Measurements from ENCODE around the gene SLC2A11.
"Not testable (repeated sequence)": the region's sequence is repeated elsewhere in the genome, so short reads cannot be mapped to it uniquely, and the experiment has no call there.

The SLC2A11 gene

GRCh38 chr22:23849009-23850006, 8.4 kb upstream of the SLC2A11 start:
- H3K27ac Mint-ChIP-seq, result no peak overlapping the region
- peak; percentile 88 for ATAC-seq
- no peaks in the 10 kb centered on the region for H3K36me3 Mint-ChIP-seq
- peak; percentile 94 for DNase-seq (ENCODE audit: low spot score in 2 of 2)
- H3K4me1 Mint-ChIP-seq, result peaks cover 5% of the 10 kb centered on the region
- H3K4me3 Mint-ChIP-seq, result peak overlapping the region; percentile 40
- no peaks in the 10 kb centered on the region for H3K9me3 Mint-ChIP-seq

GRCh38 chr22:23850136-23850611, 7.5 kb upstream of the SLC2A11 start:
- Mint-ChIP-seq H3K4me1 (no peaks in the 10 kb centered on the region), H3K27ac (no peak overlapping the region), H3K36me3 (no peaks in the 10 kb centered on the region), H3K9me3 (no peaks in the 10 kb centered on the region), H3K4me3 (peak overlapping the region; percentile 40)
- ATAC-seq, result no peak
- DNase-seq (ENCODE audit: low spot score in 2 of 2), result no peak

GRCh38 chr22:23856721-23857605, 712 bp upstream of the SLC2A11 start:
- Mint-ChIP-seq H3K9me3 (no peaks in the 10 kb centered on the region), H3K36me3 (peaks cover 9% of the 10 kb centered on the region), H3K4me1 (peaks cover 26% of the 10 kb centered on the region), H3K27ac (peak overlapping the region; percentile 95), H3K4me3 (peak overlapping the region; percentile 89)
- DNase-seq (ENCODE audit: low spot score in 2 of 2), result peak in 1 of 2 donors; percentile 22
- ATAC-seq, result peak; percentile 67

- no peak for DNase-seq (ENCODE audit: low spot score in 2 of 2)
- Mint-ChIP-seq H3K36me3 (peaks cover 17% of the 10 kb centered on the region), H3K4me1 (peaks cover 32% of the 10 kb centered on the region), H3K4me3 (peak overlapping the region; percentile 89), H3K9me3 (no peaks in the 10 kb centered on the region), H3K27ac (peak overlapping the region; percentile 95)
- ATAC-seq, result no peak
Measured at GRCh38 chr22:23858484-23858815, 775 bp downstream of the SLC2A11 start.

- DNase-seq (ENCODE audit: low spot score in 2 of 2), result no peak
- peak overlapping the region; percentile 89 for H3K4me3 Mint-ChIP-seq
- no peak for ATAC-seq
- H3K9me3 Mint-ChIP-seq, result no peaks in the 10 kb centered on the region
- peaks cover 32% of the 10 kb centered on the region for H3K4me1 Mint-ChIP-seq
- peaks cover 20% of the 10 kb centered on the region for H3K36me3 Mint-ChIP-seq
- no peak overlapping the region for H3K27ac Mint-ChIP-seq
Measured at GRCh38 chr22:23859201-23859600, 1.5 kb downstream of the SLC2A11 start.

GRCh38 chr22:23860187-23860586, 2.5 kb downstream of the SLC2A11 start:
- Mint-ChIP-seq H3K36me3 (peaks cover 20% of the 10 kb centered on the region), H3K4me1 (peaks cover 32% of the 10 kb centered on the region)
- not testable (repeated sequence) for ATAC-seq; H3K27ac Mint-ChIP-seq; H3K9me3 Mint-ChIP-seq; H3K4me3 Mint-ChIP-seq; DNase-seq (ENCODE audit: low spot score in 2 of 2)

GRCh38 chr22:23862103-23862502, 4.4 kb downstream of the SLC2A11 start:
- no peak for DNase-seq (ENCODE audit: low spot score in 2 of 2)
- H3K9me3 Mint-ChIP-seq, result no peaks in the 10 kb centered on the region
- peak; percentile 35 for ATAC-seq
- peaks cover 20% of the 10 kb centered on the region for H3K36me3 Mint-ChIP-seq
- no peak overlapping the region for H3K27ac Mint-ChIP-seq
- H3K4me3 Mint-ChIP-seq, result no peak overlapping the region
- H3K4me1 Mint-ChIP-seq, result peaks cover 26% of the 10 kb centered on the region

GRCh38 chr22:23864499-23865154, 7.0 kb downstream of the SLC2A11 start:
- H3K9me3 Mint-ChIP-seq; H3K4me1 Mint-ChIP-seq; H3K4me3 Mint-ChIP-seq; H3K27ac Mint-ChIP-seq; DNase-seq (ENCODE audit: low spot score in 2 of 2); ATAC-seq: not testable (repeated sequence)
- peaks cover 11% of the 10 kb centered on the region for H3K36me3 Mint-ChIP-seq

- H3K4me1 Mint-ChIP-seq, result no peaks in the 10 kb centered on the region
- no peak overlapping the region for H3K4me3 Mint-ChIP-seq
- DNase-seq (ENCODE audit: low spot score in 2 of 2) (no peak), ATAC-seq (no peak)
- no peak overlapping the region for H3K27ac Mint-ChIP-seq
- peaks cover 2% of the 10 kb centered on the region for H3K36me3 Mint-ChIP-seq
- H3K9me3 Mint-ChIP-seq, result no peaks in the 10 kb centered on the region
Measured at GRCh38 chr22:23868580-23868979, 10.9 kb downstream of the SLC2A11 start.

- Mint-ChIP-seq H3K4me1 (no peaks in the 10 kb centered on the region), H3K27ac (no peak overlapping the region), H3K9me3 (no peaks in the 10 kb centered on the region)
Measured at GRCh38 chr22:23874871-23875270, 17.2 kb downstream of the SLC2A11 start.

GRCh38 chr22:23875801-23876200, 18.1 kb downstream of the SLC2A11 start:
- Mint-ChIP-seq H3K9me3 (no peaks in the 10 kb centered on the region), H3K4me1 (no peaks in the 10 kb centered on the region), H3K4me3 (no peak overlapping the region), H3K36me3 (peaks cover 6% of the 10 kb centered on the region), H3K27ac (no peak overlapping the region)
- DNase-seq (ENCODE audit: low spot score in 2 of 2) (no peak), ATAC-seq (no peak)

More at GRCh38 chr22:23874871-23875270, 17.2 kb downstream of the SLC2A11 start:
- Mint-ChIP-seq H3K36me3 (peaks cover 6% of the 10 kb centered on the region), H3K4me3 (no peak overlapping the region)
- ATAC-seq, result no peak
- DNase-seq (ENCODE audit: low spot score in 2 of 2), result no peak

- no peak overlapping the region for H3K4me3 Mint-ChIP-seq
- no peaks in the 10 kb centered on the region for H3K9me3 Mint-ChIP-seq
- peaks cover 6% of the 10 kb centered on the region for H3K4me1 Mint-ChIP-seq
- DNase-seq (ENCODE audit: low spot score in 2 of 2) (no peak), ATAC-seq (no peak)
- no peak overlapping the region for H3K27ac Mint-ChIP-seq
- H3K36me3 Mint-ChIP-seq, result peaks cover 6% of the 10 kb centered on the region
Measured at GRCh38 chr22:23877566-23877965, 19.9 kb downstream of the SLC2A11 start.

- Mint-ChIP-seq H3K9me3 (no peaks in the 10 kb centered on the region), H3K4me1 (peaks cover 6% of the 10 kb centered on the region), H3K4me3 (no peak overlapping the region), H3K27ac (no peak overlapping the region), H3K36me3 (peaks cover 6% of the 10 kb centered on the region)
- DNase-seq (ENCODE audit: low spot score in 2 of 2), result no peak
- ATAC-seq, result no peak
Measured at GRCh38 chr22:23878219-23878618, 20.5 kb downstream of the SLC2A11 start.

GRCh38 chr22:23882370-23882769, 24.7 kb downstream of the SLC2A11 start:
- Mint-ChIP-seq H3K4me1 (peaks cover 6% of the 10 kb centered on the region), H3K27ac (peak overlapping the region; percentile 77)
- DNase-seq (ENCODE audit: low spot score in 2 of 2), result no peak

GRCh38 chr22:23883658-23884057, 26.0 kb downstream of the SLC2A11 start:
- DNase-seq (ENCODE audit: low spot score in 2 of 2) (no peak), ATAC-seq (peak; percentile 13)
- Mint-ChIP-seq H3K27ac (no peak overlapping the region), H3K4me3 (no peak overlapping the region), H3K9me3 (no peaks in the 10 kb centered on the region), H3K4me1 (peaks cover 6% of the 10 kb centered on the region), H3K36me3 (no peaks in the 10 kb centered on the region)

More at GRCh38 chr22:23882370-23882769, 24.7 kb downstream of the SLC2A11 start:
- H3K36me3 Mint-ChIP-seq, result no peaks in the 10 kb centered on the region
- no peak overlapping the region for H3K4me3 Mint-ChIP-seq
- no peak for ATAC-seq
- no peaks in the 10 kb centered on the region for H3K9me3 Mint-ChIP-seq

Measured in stimulated activated effector memory CD8-positive, alpha-beta T cell treated with anti-CD3 and anti-CD28 coated beads, Interleukin-12 subunit alpha, Interleukin-12 subunit beta, amount 100 ng/mL, for 72 hours (primary cell).